ENCODE measurements around the gene PLAA. TPM values are rescaled to one million over a fixed set of nuclear protein-coding genes. Genes with fewer than 3 reads are reported as not detected.
"Not testable (repeated sequence)": the region's sequence is repeated elsewhere in the genome, so short reads cannot be mapped to it uniquely, and the experiment has no call there.

The PLAA gene
- polyA plus RNA-seq, 1 donor: 32.5 TPM

DNA sequence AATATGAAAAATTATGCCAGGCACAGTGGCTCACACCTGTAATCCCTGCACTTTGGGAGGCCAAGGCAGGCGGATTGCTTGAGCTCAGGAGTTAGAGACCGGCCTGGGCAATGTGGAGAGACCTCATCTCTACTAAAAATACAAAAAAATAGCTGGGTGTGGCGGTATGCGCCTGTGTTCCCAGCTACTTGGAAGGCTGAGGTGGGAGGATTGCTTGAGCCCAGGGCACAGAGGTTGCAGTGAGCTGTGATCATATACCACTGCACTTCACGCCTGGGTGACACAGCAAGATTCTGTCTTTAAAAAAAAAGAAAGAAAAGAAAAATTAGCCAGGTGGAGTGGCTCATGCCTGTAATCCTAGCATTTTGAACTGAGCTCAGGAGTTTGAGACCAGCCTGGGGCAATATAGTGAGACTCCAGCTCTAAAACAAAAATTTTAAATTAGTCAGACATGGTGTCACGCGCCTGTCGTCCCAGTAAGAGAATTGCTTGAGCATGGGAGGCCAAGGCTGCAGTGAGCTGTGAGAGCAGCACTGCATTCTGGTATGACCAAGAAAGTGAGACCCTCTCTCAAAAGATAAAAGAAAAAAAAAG lies 18.0 kb downstream of the PLAA start:
- no peak for DNase-seq

DNA sequence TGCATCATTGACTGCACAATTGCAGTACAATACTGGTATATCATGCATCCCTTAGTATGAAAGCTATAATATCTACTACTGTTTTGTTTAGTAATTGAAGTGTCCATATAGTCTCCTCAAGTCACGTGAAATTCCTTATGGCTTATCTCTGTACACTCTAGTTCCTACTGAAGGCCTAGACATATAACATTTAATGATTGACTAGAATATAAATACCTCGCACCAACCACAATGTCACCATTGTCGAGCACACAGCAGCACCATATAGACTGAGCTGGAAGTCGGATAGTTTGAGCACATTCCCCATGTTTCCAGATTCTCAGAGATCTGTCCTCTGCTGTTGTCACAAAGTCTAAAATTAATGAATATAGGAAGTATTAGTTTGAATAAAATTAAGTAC lies 21.4 kb downstream of the PLAA start:
- no peak for DNase-seq

DNA sequence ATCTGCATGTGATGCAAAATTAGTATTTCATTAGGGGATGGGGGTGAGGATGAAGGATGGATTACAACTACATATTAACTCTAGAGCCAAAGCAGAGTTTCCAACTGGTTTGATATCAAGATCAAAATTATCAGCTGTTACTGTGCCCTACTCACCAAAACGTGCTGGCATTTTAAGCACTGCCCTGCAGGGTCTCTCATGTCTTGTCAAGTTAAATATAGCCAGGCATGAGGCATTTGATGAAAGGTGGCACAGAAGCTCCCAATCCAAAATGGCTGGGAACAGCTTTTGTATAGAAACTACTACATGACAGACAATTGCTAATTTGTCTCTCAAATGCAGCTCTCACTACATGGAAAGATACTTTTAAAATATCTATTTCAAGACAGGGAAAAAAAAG lies 27.3 kb downstream of the PLAA start:
- no peak for DNase-seq

DNA sequence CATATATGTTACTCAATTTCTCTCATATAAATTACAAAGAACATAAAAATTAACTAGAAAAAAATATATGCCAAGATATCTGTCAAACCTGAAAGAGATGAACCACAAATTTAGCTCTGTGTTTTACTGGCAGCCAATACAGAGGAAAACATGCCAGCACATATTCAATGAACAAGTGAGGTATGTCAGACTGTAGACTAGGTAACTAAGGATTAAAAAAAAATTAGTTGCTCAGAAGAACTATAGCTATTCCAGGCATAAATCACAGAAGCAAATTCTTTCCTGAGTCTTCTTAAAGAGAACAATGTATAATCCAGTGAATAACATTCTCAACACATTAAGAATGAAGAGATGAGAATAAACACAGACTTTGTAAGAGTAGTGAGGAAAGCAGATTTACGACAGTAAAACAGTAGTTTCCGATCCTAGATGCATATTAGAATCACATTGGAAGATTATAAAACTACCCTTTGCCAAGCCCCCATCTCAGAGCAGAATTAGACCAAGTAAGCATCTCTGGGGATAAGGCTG lies 33.8 kb downstream of the PLAA start:
- DNase-seq: no peak

DNA sequence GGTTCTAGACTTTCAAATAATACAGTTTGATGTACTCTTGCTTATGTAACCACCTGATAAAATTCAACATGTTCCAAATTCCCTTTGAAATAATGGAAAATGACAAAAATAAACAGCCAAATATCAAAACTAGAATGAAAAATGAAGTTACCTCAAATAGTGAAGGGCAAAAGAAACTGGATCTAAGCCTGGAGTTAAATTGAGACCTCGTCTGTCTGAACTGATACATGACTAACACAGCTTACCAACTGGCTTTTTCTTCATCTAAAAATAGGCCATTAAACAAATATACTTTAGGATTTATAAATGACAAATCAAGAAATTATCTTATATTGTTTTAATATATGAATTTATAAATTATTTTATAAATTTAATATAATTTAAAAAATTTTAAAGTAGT lies 42.4 kb downstream of the PLAA start:
- DNase-seq: no peak

DNA sequence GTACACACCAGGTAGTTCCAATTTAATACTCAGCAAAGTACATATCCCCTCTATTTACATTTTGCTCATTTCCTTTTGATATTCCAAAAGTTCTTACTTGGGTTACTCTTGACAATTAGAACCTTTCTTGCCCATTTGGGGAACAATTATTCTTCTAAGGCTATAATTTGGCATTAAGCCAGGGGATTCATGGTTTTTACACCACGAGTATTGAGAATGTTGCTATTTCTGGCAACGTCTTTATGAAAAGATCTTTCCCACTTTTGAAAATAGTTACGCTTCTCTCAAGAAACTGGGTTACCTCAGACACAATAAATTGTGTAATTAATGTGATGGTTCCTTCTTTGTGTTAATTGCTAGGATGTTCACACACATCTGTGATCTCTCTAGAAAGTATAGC lies 43.0 kb downstream of the PLAA start:
- no peak for DNase-seq

DNA sequence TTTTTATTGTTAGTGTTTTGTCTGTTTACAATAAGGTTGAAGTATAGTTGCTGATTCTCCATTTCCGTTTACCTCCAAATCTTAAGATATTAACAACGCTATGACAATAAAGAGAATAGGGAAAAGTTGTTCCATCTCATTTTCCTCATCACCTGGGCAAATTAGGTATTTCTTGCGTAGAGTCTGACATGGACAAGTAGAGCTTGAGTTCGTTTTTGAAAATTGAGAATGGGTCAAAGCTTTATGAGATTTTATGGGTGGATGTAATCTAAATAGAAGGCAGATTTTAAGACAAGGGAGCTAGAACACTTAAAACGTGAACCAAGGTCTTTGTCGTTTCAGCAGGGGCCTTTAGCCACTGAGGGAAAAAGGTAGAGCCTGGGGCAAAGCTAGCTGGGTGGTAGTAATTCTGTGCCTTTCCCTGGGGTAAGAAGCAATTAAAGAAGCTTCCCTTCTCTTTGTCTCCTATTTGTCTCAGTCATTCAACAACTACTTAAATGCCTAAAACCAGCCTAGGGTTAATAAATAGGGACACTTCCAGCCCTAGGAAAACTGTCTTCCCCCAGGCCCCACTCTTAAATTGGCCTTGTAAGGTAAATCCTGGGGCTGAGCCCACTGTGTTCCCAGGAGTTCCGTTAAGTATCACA lies 53.9 kb downstream of the PLAA start:
- peak; percentile 2 for DNase-seq

DNA sequence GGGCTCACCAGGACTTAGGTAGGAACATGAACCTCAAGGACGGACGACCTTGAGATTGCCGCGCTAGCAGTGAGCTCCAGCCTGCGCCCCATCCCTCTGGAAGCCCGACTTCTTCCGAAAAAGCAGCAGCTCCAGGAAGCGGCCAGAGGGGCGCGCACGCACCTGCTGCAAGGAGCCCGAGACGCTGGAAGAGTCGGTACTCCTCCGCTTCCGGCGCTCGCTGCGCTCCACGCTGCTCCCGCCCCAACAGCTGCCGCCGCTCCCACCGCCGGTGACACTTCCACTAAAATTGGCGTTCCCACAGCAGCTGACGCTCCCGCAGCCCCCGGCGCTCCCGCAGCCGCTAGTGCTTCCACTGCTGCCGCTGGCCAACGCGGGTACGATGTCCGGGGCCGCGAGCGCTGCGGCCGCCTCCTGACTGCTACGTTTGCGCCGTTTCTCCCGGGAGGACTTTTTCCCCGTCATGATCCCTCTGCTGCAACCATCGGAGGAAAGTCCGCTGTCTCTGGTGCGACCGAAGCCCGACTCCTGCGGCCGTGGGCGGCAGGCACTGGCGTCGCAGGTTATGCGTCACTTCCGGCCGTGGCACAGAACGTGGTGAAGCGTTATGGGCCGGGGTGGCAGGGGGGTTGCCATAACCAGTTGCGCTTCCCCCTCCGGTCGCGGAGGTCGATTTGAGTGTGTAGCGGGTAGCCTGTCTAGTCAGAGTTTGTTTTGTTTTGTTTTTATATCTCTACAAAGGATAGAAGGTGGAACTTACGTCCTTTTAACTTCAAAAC lies 54.6 kb downstream of the PLAA start, which contains the start of gene CAAP1:
CAAP1 (minus strand) TSS at position 552 of the 779 bp plus-strand sequence; CDS start at position 465, 87 bp downstream.
- DNase-seq: peak; percentile 94

DNA sequence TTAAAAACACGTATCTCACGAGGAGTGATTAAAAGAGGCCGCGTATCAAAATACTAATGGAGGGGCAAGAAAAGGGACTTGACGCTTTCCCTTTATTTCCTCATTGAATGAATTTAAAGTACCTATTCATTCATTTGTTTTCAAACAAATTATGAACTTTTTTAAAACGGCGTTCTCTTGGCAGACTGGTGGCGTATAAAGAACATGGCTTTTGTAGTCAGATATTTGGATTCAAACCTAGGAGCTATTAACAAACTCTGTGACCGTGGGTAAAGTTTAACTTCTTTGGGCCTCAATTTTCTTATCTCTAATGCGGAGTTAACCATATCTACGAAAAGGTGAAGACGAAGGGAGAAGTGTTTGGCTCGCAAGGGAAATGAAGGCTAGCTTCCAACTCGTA lies 55.3 kb downstream of the PLAA start:
- peak; percentile 5 for DNase-seq

DNA sequence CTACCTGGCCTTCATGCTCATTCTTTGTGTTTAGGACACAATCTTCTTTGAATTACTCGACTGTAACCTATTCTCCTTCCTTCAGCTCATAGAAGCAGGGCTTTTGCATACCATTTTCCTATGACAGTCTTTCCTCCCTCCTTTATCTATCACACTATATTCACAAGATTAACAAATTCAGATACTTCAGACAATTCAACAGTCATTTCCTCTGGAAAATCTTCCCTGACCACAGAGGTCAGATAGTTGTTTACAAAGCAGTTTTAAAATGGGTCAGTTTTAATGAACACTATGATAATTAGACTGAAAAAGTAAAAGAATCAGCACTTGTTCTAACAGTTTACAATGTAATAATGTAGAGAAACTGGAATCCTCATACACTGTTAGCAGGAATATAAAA lies 58.8 kb downstream of the PLAA start:
- no peak for DNase-seq

DNA sequence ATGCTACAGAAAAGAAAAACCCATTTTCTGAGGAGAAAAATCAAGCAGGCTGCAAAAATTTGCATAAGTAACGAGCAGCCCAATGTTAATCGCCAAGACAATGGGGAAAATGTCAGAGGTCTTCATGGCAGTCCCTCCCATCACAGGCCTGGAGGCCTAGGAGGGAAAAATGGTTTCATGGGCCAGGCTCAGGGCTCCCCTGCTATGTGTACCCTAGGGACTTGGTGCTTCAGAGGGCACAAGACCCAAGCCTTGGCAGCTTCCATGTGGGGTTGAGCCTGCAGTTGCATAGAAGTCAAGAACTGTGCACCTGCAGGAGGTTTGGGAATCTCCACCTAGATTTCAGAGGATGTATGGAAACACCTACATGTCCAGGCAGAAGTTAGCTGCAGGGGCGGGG lies 64.9 kb downstream of the PLAA start:
- no peak for DNase-seq

DNA sequence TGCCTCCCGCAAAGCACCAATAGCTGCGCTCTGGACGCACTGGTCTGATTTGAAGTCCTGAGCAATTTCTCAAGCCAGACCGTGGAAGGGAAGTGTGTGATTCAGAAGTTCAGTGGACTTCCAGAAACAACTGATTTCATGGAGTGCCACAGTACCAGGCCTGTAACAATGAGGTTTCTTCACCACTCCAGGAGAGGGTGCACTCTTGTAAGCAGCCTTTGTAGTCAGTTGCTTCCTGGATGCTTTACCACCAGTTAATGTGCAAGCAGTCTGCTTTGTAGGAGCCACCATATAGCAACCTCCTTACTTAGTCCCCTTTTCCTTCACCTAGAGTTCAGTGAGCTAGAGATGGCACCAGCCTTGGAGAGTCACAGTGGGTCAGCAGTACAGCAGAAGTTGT lies 66.8 kb downstream of the PLAA start:
- no peak for DNase-seq

DNA sequence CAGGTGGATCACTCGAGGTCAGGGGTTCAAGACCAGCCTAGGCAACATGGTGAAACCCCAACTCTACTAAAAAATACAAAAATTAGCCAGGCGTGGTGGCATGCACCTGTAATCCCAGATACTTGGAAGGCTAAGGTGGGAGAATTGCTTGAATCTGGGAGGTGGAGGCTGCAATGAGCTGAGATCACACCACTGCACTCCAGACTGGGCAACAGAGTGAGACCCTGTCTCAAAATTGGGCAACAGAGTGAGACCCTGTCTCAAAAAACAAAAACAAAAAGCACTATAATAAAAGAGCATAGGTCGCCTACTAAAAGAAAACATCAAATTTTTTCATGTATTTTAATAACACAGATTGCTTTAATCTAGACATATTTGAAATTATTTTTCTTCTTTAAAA lies 71.9 kb downstream of the PLAA start:
- not testable (repeated sequence) for DNase-seq

DNA sequence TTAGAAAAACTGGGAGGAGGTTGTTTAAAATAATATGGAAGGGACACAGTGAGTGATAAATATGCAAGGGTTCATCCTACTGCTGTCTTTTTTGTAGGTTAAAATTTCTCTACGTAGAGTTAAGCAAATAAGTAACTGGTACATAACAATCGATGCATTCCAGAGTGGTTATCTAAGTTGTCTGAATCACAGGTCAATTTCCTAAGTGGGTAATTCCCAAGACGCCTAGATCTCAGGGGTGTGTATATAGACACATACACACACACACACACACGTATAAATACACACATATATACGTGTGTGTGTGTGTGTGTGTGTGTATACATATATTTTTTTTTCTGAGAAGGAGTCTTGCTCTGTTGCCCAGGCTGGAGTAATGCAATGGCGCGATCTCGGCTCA lies 76.8 kb downstream of the PLAA start:
- no peak for DNase-seq

DNA sequence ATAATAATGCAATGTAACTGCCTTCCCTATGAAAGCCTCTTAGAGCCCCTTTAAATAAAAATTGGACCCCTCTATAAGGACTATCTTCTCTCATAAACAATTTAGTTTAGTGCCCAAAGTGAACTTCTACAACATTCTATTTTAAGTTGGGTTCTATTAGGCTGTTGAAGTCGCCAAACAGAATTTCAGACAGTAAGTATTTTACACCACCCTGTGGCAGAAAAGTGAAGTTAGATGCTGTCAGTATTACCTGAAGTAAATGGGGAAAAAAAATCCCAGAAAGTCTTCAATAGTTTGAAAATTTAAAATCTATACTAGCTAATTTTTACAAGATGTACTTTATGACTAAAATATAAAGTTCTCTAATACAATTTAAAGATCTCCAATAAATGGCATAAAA lies 84.0 kb downstream of the PLAA start:
- peak; percentile 11 for DNase-seq

DNA sequence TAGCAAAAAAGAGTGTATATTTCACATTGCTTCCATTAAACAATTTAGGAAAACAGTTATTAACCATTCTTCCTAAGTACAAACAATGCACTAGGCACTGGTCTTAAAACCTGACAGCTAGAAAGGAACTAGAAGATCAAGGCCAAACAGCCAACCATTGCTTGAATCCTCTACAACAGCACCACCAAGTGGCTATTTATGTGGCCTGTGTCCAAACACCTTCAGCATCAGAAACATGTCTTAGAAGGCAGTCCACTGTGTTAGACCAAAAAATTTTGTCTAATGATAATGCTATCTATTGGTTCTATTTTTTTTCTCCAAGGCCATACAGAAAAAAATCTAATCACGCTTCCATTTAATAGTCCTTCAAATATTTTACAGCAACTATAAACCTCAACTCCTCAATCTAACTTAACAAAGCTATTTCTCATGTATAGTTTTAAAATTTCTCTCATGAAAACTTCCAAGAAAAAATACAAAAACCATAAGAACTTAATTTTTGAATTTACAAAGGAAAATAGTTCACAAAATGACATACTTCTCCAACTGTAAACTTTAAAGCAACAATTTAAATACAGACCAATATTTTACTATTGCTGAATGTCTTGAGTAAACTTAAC lies 90.5 kb downstream of the PLAA start:
- DNase-seq: no peak

Other genes starting within 250 kb of the PLAA start
- gene CAAP1, start 54.4 kb downstream of the PLAA start, polyA plus RNA-seq (ENCODE audit: insufficient read length): 15.2 TPM
- 13.4 TPM for gene IFT74, start 9.2 kb upstream of the PLAA start, polyA plus RNA-seq (ENCODE audit: insufficient read length)
- 0.13 TPM for gene LRRC19, start 58.4 kb upstream of the PLAA start, polyA plus RNA-seq (ENCODE audit: insufficient read length)
- gene TEK, start 162.0 kb upstream of the PLAA start, polyA plus RNA-seq (ENCODE audit: insufficient read length): 15.0 TPM